Stimulated activated CD8-positive, alpha-beta memory T cell treated with anti-CD3 and anti-CD28 coated beads, Interleukin-4, amount 100 ng/mL, for 1 hour (primary cell): ENCODE results near the gene CDK19.
"Not testable (repeated sequence)": the region's sequence is repeated elsewhere in the genome, so short reads cannot be mapped to it uniquely, and the experiment has no call there.

Experiments used
- DNase-seq, 2 donors: peaks; one replicate each; pipeline ENCODE4 v3.0.0-alpha.2; 2020; ENCODE audit warnings: low read depth in 2 of 2, low spot score in 1 of 2

Gene CDK19

DNA sequence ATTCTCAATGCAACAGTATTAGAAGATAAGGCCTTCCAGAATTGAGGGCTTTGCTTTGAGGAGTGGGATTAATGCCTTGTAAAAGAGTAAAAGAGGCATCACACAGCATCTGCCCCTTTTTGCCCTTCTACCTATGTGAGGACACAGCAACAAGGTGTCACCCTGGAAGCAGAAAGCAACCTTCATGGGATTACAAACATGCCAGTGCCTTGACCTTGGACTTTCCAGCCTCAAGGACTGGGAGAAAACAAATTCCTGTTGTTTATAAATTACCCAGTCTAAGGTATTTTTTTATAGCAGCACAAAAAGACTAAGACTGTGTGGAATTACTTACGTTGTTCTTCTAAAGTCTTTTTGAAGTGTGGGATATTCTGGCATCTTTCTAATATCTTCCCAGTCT is 188.8 kb downstream of the CDK19 start:
- DNase-seq = no peak

DNA sequence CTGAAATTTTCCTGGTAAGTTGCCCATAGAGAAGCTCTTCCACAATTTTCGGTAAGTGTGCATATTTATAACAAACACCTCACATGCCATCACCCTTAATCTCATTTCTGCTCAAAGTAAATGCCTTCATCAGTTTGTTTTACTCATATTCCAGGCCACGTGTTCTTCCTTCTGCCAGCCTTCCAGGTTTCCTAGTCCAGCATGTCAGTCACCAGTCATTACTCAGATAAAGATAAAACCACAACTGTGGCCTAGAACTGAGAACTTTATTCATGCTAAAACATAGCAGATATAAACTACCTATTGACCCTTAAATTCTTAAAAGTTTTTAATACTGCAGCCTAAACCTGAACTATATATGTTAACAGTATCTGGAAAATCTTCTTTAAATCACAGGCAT is 189.4 kb downstream of the CDK19 start:
- DNase-seq = no peak

DNA sequence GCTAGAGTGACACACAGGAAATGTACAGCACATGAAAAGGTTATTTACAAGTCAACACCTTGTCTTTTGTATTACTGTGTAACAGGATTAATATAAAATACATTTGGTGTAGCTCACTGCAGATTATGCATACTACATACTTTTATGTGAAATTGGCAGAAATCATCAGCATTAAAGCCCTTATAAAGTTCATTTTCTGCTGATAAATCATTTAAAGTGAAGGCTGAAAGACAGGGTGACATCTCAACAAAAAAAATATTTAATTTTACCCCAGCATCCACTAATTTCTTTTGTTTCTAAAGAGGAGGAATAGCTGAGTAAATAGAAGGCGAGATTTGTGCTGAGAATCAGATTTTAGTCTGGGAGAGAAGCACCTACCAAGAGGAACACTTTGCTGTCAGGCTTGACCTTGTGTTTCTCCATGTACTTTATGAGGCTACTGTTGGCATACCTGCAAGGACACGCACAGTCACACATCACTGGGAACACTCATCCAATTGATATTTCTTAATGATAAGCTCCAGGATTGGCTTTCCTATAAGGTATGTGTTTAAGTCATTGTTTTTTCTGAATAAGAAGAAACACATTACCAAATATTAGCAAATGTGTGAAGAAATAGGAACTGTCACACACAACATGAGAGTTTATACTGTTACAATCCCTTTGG is 192.2 kb downstream of the CDK19 start:
- DNase-seq = no peak

DNA sequence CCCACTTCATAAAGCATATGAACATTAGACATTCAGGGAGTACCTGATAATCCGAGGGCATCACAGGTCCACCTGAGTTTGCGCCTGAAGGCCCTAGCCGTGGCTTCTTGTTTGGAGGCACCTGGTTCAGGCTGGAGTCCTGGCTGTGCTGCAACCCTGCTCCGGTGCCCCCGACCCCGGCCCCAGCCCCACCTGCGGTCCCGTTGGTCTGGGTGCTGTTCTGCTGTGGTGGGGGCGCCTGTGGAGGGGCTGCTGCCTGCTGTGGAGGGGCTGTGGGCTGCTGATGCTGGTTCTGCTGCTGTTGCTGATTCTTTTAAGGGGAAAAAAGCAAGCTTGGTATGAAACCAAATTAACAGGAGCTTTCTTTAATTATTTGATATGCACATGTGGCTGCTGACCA is 194.2 kb downstream of the CDK19 start:
- DNase-seq = no peak

- no peak for DNase-seq
Observed at GRCh38 chr6:110620065-110620464, 195.2 kb downstream of the CDK19 start.

GRCh38 chr6:110619275-110619908 is 195.9 kb downstream of the CDK19 start:
- DNase-seq = no peak

GRCh38 chr6:110618591-110619267 is 196.5 kb downstream of the CDK19 start:
- no peak for DNase-seq

- DNase-seq = no peak
Observed at GRCh38 chr6:110617057-110617456, 198.2 kb downstream of the CDK19 start.

GRCh38 chr6:110615722-110616121 is 199.5 kb downstream of the CDK19 start:
- DNase-seq = no peak

DNA sequence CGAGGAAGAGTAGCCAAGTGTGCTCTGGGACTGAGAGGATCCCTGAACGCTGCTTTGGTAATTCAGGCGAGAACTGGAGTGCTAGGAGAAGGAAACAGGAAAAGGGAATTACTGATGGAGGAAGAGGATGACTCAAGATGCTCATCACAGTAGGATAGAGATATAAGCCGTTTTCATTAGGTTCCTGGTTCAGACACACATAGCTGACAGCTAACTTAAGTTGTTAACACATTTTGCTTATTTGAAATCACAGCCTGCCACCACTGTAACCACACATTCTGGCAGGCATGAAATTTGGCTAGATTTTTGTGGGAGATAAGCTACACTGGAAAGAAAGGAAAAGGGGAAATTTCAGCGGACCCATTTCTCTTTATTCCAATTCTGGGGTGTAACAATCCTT is 200.7 kb downstream of the CDK19 start:
- DNase-seq = no peak

- DNase-seq = no peak
Observed at GRCh38 chr6:110614106-110614505, 201.2 kb downstream of the CDK19 start.

GRCh38 chr6:110613356-110613755 is 201.9 kb downstream of the CDK19 start:
- DNase-seq = no peak

GRCh38 chr6:110612298-110612697 is 203.0 kb downstream of the CDK19 start:
- no peak for DNase-seq

- DNase-seq = no peak
Observed at GRCh38 chr6:110609101-110609500, 206.2 kb downstream of the CDK19 start.

- no peak for DNase-seq
Observed at GRCh38 chr6:110608151-110608550, 207.1 kb downstream of the CDK19 start.

- no peak for DNase-seq
Observed at GRCh38 chr6:110606151-110606550, 209.1 kb downstream of the CDK19 start.

DNA sequence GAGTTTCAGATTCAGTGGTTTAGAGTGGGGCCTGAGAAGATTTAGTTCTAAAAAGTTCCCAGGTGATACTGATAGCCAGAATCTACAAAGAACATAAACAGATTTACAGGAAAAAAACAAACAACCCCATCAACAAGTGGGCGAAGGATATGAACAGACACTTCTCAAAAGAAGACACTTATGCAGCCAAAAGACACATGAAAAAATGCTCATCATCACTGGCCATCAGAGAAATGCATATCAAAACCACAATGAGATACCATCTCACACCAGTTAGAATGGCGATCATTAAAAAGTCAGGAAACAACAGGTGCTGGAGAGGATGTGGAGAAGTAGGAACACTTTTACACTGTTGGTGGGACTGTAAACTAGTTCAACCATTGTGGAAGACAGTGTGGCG is 214.6 kb downstream of the CDK19 start:
- not testable (repeated sequence) for DNase-seq

DNA sequence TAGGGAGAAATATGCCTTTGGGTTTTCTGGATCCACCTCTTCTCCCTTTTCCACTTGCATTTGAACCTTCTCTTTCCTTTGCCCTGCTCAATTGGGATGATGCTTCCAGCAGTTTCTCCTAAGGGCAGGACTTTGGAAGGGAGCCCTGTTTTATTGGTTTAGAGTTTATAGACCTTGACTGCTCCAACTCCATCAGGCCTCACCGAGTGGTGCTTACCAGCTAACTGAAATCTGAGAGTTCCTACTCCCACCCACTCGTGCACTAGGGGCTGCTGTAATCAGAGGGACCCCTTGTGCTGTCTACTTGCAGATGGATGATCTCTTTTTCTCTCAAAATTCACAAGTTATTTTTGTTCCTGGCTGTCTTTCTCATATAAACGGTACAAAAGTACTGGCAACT is 217.5 kb downstream of the CDK19 start:
- DNase-seq = no peak

GRCh38 chr6:110596354-110596753 is 218.9 kb downstream of the CDK19 start:
- no peak for DNase-seq

GRCh38 chr6:110595112-110595511 is 220.2 kb downstream of the CDK19 start:
- no peak for DNase-seq

DNA sequence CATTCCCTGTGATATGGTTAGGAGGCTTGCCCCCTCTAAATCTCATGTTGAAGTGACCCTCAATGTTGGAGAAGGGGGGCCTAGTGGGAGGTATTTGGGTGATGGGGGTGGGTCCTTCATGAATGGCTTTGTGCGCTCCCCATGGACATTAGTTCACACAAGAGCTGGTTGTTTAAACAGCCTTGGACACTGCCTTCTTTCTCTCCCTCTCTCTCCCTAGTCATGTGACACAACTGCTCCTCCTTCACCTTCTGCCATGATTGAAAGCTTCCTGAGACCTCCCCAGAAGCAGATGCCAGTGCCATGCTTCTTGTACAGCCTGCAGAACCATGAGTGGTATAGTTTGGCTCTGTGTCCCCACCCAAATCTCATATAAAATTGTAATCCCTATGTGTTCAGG is 221.6 kb downstream of the CDK19 start:
- DNase-seq = no peak

DNA sequence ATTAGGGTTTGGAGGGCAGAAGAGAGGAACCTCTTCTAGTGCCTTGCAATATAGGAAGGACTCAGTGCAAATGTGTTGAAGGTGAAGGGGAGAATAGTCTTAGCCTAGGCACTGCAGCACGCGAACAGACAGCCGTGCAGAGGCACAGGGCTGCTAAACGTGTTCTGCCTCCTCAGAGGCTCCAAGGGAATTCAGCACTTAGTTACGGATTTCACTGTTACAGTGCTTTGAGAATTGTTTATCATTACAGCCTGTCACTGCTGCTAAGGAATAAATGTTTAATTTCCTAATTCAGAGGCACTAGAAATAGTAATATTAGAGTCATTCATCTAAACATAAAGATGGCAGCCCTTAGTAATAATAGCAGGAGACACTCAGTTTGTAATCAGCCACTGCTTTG is 222.5 kb downstream of the CDK19 start:
- DNase-seq = no peak
